ENCODE results near the gene FOXN3. TPM values are rescaled to one million over a fixed set of nuclear protein-coding genes. Genes with fewer than 3 reads are reported as not detected.

The FOXN3 gene
- total and polyA plus RNA-seq, 2 experiments from 2014 or later: 98.9 to 167 TPM

GRCh38 chr14:89445273-89445973 is 28.4 kb upstream of the FOXN3 start:
- DNase-seq (ENCODE audit: low spot score) (no peak), ATAC-seq (no peak)
- H3K4me3 ChIP-seq: no peak overlapping the region
- H3K9me3 Mint-ChIP-seq: no peaks in the 10 kb centered on the region
- H3K36me3 ChIP-seq (ENCODE audit: insufficient read depth): no peaks in the 10 kb centered on the region
- peaks cover 17% of the 10 kb centered on the region for H3F3A ChIP-seq (replicated peaks; ENCODE audit: low read depth)
- no peaks in the 10 kb centered on the region; the same call in 1 of the 2 replicates for H3K9me2 ChIP-seq (ENCODE audit: insufficient read depth)
- peaks cover 17% of the 10 kb centered on the region for H3K36me3 Mint-ChIP-seq (ENCODE audit: low read depth)
- H3K4me2 ChIP-seq: no peak overlapping the region
- no peaks in the 10 kb centered on the region for H3K27me3 ChIP-seq (ENCODE audit: insufficient read depth)
- H3K4me1 ChIP-seq (ENCODE audit: insufficient read depth): peaks cover 32% of the 10 kb centered on the region
- H3K79me2 ChIP-seq (replicated peaks; ENCODE audit: insufficient read depth): peaks cover 56% of the 10 kb centered on the region
- H4K20me1 ChIP-seq (replicated peaks; ENCODE audit: insufficient read depth): no peaks in the 10 kb centered on the region
- H3K4me1 Mint-ChIP-seq: peaks cover 55% of the 10 kb centered on the region
- H3K27ac ChIP-seq (ENCODE audit: low read depth): peak overlapping the region; percentile 60; the same call in 1 of the 2 replicates
- H2AFZ ChIP-seq: no peak overlapping the region
- H3K27me3 Mint-ChIP-seq (ENCODE audit: insufficient read depth, low read depth, poor library complexity): peaks cover 25% of the 10 kb centered on the region
- TF ChIP-seq ZNF114 (CRISPR knock-in tag; IDR thresholded peaks at IDR 0.05) (no peak), ZNF462 (CRISPR knock-in tag; IDR thresholded peaks at IDR 0.05) (no peak), REST (IDR thresholded peaks at IDR 0.05; ENCODE audit: unreplicated experiment) (no peak), JUNB (IDR thresholded peaks at IDR 0.05; ENCODE audit: unreplicated experiment) (no peak), ETS1 (IDR thresholded peaks at IDR 0.05) (no peak), CTCF (conservative IDR thresholded peaks at IDR 0.05; ENCODE audit: low read depth in 2 of 2) (no peak), CREB1 (CRISPR knock-in tag; IDR thresholded peaks at IDR 0.05; ENCODE audit: low read depth) (no peak), NANOG (IDR thresholded peaks at IDR 0.05; ENCODE audit: borderline replicate concordance) (no peak), ZNF331 (CRISPR knock-in tag; IDR thresholded peaks at IDR 0.05; ENCODE audit: low read depth) (no peak), STAT1 (IDR thresholded peaks at IDR 0.05; ENCODE audit: unreplicated experiment) (no peak), EZH2 (IDR thresholded peaks at IDR 0.05; ENCODE audit: low read depth, unreplicated experiment) (no peak), POLR2AphosphoS5 (IDR thresholded peaks at IDR 0.05; ENCODE audit: low read depth) (no peak), EZH2phosphoT487 (IDR thresholded peaks at IDR 0.05; ENCODE audit: unreplicated experiment) (no peak)
- no peak overlapping the region for H3K4me3 Mint-ChIP-seq
- H3K27ac Mint-ChIP-seq: no peak overlapping the region

Data from GM23338 (cell line).